Prostate gland (tissue), 2 donors: ENCODE results near the gene IL17F.

Experiments
- POLR2A ChIP-seq: fragments of 450-650 bp; IDR thresholded peaks from one replicate; pipeline ENCODE4 v1.6.1; 2016; ENCODE audit warnings: antibody characterized with exemption, mild to moderate bottlenecking
- TF ChIP-seq, protein P1 (sequence below), 4 experiments: fragments of 200-600 bp in 2 of 4; fragments of 450-650 bp in 2 of 4; sonication (generic) in 2 of 4; IDR thresholded peaks; 1 replicate in 3 of 4; 2 replicates in 1 of 4; pipeline ENCODE4 v1.5.1; 2016 to 2019; ENCODE audit warnings: antibody characterized with exemption in 4 of 4, mild to moderate bottlenecking in 2 of 4, moderate library complexity in 2 of 4

DNA sequence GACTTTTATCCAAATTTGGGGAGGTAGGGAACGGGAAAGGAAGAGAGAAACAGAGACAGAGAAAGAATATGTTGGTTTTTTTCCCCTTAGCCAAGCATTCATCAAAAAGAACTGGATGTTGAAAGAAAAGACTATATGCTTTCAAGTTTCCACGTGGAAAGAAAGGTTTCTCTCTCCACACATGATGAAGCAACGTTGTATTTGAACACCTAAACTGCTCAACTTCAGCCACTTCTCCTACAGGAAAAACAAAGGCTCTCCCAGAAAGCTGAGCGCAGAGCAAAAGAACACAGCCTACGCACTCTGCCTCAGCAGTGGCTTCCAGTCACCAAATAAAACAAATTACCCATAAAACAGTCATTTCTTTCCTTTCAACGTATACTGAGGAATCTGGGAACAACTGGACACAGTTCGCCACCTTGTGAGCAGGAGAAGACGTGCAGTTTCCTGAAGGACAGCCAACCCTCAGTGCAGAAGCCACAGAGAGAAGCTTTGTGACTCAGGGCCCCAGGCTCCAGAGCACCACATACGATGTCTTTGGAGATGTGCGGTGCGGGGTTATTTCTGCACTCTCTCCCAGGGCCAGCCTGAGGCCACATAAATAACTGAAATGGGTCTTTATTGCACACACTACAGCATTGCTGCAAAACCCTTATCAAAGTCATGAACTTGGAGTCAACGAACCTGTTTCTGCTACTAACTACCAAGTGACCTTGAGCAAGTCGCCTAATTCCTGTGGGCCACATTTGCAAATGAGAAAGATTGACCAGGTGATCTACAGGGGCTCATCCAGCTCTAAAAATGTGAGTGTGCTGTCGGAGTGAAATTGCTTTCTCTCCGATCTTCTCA lies 10.1 kb downstream of the IL17F start:
- TF ChIP-seq, protein P1, sequence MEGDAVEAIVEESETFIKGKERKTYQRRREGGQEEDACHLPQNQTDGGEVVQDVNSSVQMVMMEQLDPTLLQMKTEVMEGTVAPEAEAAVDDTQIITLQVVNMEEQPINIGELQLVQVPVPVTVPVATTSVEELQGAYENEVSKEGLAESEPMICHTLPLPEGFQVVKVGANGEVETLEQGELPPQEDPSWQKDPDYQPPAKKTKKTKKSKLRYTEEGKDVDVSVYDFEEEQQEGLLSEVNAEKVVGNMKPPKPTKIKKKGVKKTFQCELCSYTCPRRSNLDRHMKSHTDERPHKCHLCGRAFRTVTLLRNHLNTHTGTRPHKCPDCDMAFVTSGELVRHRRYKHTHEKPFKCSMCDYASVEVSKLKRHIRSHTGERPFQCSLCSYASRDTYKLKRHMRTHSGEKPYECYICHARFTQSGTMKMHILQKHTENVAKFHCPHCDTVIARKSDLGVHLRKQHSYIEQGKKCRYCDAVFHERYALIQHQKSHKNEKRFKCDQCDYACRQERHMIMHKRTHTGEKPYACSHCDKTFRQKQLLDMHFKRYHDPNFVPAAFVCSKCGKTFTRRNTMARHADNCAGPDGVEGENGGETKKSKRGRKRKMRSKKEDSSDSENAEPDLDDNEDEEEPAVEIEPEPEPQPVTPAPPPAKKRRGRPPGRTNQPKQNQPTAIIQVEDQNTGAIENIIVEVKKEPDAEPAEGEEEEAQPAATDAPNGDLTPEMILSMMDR (IDR thresholded peaks at IDR 0.05), result peak in 3 of 4 experiments; percentile 30 to 51 (median 40)
- no peak for TF ChIP-seq POLR2A
